Measurements from ENCODE around the gene NPPA.

DNA sequence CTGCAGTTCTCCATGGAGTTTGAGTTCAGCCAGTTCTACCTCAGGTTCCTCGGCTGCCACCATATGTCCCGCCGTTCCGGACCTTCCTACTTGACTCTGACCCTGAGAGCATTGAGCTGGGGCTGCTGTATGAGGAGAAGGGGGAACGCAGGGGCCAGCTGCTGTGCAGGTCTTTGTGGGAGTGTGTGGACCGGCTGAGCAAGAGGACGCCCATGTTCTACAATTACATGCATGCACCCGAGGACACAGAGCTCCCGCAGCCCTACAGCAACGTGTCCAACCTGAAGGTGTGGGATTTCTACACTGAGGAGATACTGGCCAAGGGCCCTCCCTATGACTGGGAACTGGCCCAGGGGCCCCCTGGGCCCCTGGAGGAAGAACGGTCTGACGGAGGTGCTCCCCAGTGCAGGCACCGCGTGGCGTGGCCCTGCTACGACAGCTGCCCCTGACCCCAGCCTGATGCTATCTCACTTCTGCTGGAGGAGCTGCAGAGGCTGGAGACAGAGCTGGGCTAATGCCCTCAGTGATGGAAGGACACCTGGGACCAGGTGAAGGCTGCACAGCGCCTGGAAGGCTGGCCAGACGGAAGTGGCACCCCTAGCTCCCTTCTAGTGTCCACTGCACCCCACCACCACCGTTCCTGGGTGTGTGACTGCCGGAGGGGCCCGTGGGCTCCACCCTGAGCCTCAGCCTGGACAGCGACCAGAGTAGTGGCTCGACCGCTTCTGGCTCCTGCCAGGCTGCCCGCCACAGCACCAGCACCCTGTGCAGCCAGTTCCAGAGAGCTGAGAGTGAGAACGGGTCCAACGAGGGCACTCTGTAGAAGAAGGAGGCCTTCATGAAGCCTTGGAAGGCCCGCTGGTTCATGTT, 32.0 kb upstream of the NPPA start:
- no peak for TF ChIP-seq POLR2A (IDR thresholded peaks at IDR 0.05)
- TF ChIP-seq, protein P1, sequence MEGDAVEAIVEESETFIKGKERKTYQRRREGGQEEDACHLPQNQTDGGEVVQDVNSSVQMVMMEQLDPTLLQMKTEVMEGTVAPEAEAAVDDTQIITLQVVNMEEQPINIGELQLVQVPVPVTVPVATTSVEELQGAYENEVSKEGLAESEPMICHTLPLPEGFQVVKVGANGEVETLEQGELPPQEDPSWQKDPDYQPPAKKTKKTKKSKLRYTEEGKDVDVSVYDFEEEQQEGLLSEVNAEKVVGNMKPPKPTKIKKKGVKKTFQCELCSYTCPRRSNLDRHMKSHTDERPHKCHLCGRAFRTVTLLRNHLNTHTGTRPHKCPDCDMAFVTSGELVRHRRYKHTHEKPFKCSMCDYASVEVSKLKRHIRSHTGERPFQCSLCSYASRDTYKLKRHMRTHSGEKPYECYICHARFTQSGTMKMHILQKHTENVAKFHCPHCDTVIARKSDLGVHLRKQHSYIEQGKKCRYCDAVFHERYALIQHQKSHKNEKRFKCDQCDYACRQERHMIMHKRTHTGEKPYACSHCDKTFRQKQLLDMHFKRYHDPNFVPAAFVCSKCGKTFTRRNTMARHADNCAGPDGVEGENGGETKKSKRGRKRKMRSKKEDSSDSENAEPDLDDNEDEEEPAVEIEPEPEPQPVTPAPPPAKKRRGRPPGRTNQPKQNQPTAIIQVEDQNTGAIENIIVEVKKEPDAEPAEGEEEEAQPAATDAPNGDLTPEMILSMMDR (IDR thresholded peaks at IDR 0.05) = no peak
- no peak for TF ChIP-seq EP300 (IDR thresholded peaks at IDR 0.05)
- no peak for TF ChIP-seq POLR2AphosphoS5 (IDR thresholded peaks at IDR 0.05)

Measured in suprapubic skin (tissue), 4 donors.